Measurements from ENCODE around the gene MRPL40.

MRPL40 gene

DNA sequence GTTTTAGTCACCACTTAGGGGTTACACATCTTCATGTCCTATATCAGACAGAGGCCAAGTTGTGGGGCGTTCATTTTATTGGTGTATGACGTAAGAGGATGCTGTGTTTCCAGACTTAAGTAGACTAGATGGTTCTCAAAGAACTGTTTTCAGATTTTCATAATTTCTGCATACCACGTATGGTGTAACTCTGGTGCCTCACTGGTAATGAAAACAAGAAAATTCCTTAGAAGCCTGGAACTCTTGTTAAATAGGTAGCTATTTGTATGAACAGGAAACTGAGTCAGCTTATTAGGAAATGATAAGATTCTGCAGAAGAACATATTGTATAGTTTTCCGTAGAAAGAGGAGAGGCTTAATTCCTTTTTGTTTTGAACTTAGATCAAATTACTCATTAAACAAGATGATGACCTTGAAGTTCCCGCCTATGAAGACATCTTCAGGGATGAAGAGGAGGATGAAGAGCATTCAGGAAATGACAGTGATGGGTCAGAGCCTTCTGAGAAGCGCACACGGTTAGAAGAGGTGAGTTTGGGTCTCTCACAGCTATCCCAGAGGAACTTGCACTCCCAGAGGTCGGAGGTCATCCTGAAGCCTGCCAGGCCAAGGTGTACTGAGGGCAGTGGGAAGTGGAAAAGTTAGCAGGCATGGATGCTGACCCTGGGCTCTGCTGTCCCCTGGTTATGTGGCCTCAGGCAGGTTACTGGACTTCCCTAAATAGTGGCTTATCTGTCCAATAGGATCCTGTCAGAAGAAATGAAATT lies 51.3 kb downstream of the MRPL40 start:
- peak; percentile 52 for DNase-seq
